Upper lobe of left lung (tissue), 4 donors: ENCODE data around the gene MTERF2.

Experiments used
- CTCF ChIP-seq, 6 experiments: fragments of 450-650 bp in 4 of 6; fragments of 200-600 bp in 2 of 6; sonication (generic) in 2 of 6; IDR thresholded peaks; one replicate each; pipeline ENCODE4 v1.5.1; 2016 to 2019; ENCODE audit warnings: antibody characterized with exemption in 6 of 6
- EP300 ChIP-seq, 4 donors: sonication (generic); formaldehyde crosslinking; IDR thresholded peaks; one replicate each; pipeline ENCODE4 v1.5.1; 2017; ENCODE audit warnings: antibody characterized with exemption in 4 of 4, control low read depth in 2 of 4

DNA sequence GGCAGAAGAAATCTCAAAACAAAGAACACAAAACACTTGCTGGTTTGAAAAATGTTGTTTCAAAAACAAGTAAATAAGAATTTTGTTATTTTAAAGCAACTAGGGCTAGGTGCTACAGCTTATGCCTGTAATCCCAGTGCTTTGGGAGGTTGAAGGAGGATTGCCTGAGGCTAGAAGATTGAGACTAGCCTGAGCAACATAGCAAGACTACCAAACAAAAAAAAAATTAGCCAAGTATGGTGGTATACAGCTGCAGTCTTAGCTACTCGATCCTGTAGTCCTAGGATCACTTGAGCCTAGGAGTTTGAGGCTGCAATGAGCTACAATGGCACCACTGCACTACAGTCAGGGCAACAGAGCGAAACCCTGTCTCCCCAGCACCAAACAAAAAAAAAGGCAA is 32.6 kb upstream of the MTERF2 start:
- TF ChIP-seq CTCF (IDR thresholded peaks at IDR 0.05) (no peak), EP300 (IDR thresholded peaks at IDR 0.05) (no peak)
